HEK293T (cell line): ENCODE measurements around the gene CHRNA7.

Experiments
- ELF4 ChIP-seq: fragments of 450-650 bp; IDR thresholded peaks from 2 replicates; pipeline ENCODE4 v1.6.1; 2017; ENCODE audit warnings: antibody characterized with exemption
- FOXK2 ChIP-seq: fragments of 450-650 bp; IDR thresholded peaks from 2 replicates; pipeline ENCODE4 v1.6.1; 2016; ENCODE audit warnings: mild to moderate bottlenecking
- FOXM1 ChIP-seq: fragments of 450-650 bp; IDR thresholded peaks from 2 replicates; pipeline ENCODE4 v1.6.1; 2017; ENCODE audit warnings: mild to moderate bottlenecking, borderline replicate concordance
- LEF1 ChIP-seq: fragments of 450-650 bp; IDR thresholded peaks from 2 replicates; pipeline ENCODE4 v1.6.1; 2017; ENCODE audit warnings: mild to moderate bottlenecking, borderline replicate concordance
- NFRKB ChIP-seq: fragments of 450-650 bp; IDR thresholded peaks from 2 replicates; pipeline ENCODE4 v1.6.1; 2016; ENCODE audit warnings: mild to moderate bottlenecking, moderate library complexity
- PKNOX1 ChIP-seq: fragments of 450-650 bp; IDR thresholded peaks from 2 replicates; pipeline ENCODE4 v1.6.1; 2016
- SP1 ChIP-seq: fragments of 450-650 bp; IDR thresholded peaks from 2 replicates; pipeline ENCODE4 v1.6.1; 2017
- ZNF384 ChIP-seq: fragments of 450-650 bp; IDR thresholded peaks from 2 replicates; pipeline ENCODE4 v1.6.1; 2016

DNA sequence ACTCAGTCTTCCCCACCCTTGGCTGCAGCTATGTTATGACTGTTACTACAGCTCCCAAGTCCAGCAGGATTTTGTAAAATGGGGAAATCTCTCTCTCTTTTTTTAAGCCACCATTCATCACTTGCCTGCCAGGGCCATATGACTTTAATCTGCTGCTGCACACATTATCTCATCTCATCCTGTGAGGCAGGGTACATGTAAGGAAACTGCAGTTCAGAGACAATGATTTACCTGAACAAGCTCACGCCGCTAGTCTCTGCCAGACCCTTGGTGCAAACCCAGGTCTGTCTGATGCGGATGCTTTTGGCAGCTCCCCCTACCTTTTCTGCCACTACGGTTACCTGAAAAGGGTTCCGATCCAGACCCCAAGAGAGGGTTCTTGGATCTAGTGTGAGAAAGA is 78.3 kb downstream of the CHRNA7 start:
- no peak for TF ChIP-seq ELF4
- no peak for TF ChIP-seq PKNOX1
- no peak for TF ChIP-seq LEF1
- no peak for TF ChIP-seq SP1
- no peak for TF ChIP-seq FOXM1
- TF ChIP-seq NFRKB, result no peak
- no peak for TF ChIP-seq FOXK2
- no peak for TF ChIP-seq ZNF384
